Adrenal gland (tissue), 5 donors: ENCODE results near the gene DNTT.
"Not testable (repeated sequence)": the region's sequence is repeated elsewhere in the genome, so short reads cannot be mapped to it uniquely, and the experiment has no call there.

ENCODE experiments used
- POLR2A ChIP-seq, 2 donors: fragments of 450-650 bp; IDR thresholded peaks; one replicate each; pipeline ENCODE4 v1.6.1; 2017; ENCODE audit warnings: antibody characterized with exemption in 2 of 2, mild to moderate bottlenecking in 2 of 2, moderate library complexity in 1 of 2
- TF ChIP-seq, protein P1 (sequence below), 6 experiments: fragments of 450-650 bp in 4 of 6; fragments of 200-600 bp in 2 of 6; sonication (generic) in 1 of 6; IDR thresholded peaks; 1 replicate in 5 of 6; 2 replicates in 1 of 6; pipeline versions ENCODE4 v1.5.1 to v1.8.0; 2016 to 2021; ENCODE audit warnings: antibody characterized with exemption in 6 of 6, mild to moderate bottlenecking in 2 of 6, moderate library complexity in 1 of 6
- donor health status: DM: no; HTN: no; CAD: no.

DNA sequence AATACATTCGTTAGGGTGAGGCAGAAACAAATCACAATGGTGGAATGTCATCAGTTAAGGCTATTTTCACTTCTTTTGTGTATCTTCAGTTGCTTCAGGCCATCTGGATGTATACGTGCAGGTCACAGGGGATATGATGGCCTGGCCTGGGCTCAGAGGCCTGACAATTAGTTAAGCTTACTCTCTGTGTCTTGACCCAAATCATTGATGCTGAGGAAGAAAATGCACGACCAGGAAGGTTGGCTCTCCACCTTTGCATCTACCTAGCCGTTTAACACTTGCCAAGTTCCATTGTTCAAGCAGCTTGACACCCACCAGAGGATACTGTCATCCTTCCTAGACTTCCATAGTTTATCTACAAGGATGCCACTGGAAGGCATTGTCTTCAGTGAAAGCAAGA lies 4.6 kb downstream of the DNTT start:
- TF ChIP-seq, protein P1, sequence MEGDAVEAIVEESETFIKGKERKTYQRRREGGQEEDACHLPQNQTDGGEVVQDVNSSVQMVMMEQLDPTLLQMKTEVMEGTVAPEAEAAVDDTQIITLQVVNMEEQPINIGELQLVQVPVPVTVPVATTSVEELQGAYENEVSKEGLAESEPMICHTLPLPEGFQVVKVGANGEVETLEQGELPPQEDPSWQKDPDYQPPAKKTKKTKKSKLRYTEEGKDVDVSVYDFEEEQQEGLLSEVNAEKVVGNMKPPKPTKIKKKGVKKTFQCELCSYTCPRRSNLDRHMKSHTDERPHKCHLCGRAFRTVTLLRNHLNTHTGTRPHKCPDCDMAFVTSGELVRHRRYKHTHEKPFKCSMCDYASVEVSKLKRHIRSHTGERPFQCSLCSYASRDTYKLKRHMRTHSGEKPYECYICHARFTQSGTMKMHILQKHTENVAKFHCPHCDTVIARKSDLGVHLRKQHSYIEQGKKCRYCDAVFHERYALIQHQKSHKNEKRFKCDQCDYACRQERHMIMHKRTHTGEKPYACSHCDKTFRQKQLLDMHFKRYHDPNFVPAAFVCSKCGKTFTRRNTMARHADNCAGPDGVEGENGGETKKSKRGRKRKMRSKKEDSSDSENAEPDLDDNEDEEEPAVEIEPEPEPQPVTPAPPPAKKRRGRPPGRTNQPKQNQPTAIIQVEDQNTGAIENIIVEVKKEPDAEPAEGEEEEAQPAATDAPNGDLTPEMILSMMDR (IDR thresholded peaks at IDR 0.05) = not testable (repeated sequence)
- not testable (repeated sequence) for TF ChIP-seq POLR2A (IDR thresholded peaks at IDR 0.05)
